Vagina (tissue), 2 donors: ENCODE data around the gene PLEKHA4. TPM values are rescaled to one million over a fixed set of nuclear protein-coding genes. Genes with fewer than 3 reads are reported as not detected.

Source experiments
- DNase-seq, 2 donors: peaks; one replicate each; pipeline ENCODE4 v3.0.0-alpha.2; 2017; ENCODE audit errors: extremely low spot score in 2 of 2
- H3K27ac ChIP-seq: fragments of 200-600 bp; sonication (generic); one replicate; pipeline ENCODE4 v1.5.1; 2019
- H3K27me3 ChIP-seq: fragments of 200-600 bp; sonication (generic); one replicate; pipeline ENCODE4 v1.5.1; 2019
- H3K36me3 ChIP-seq, 2 donors: fragments of 200-600 bp; sonication (generic); one replicate each; pipeline ENCODE4 v1.5.1; 2017 to 2019
- H3K4me1 ChIP-seq: fragments of 200-600 bp; sonication (generic); one replicate; pipeline ENCODE4 v1.5.1; 2019
- H3K4me3 ChIP-seq, 2 donors: fragments of 200-600 bp; sonication (generic); 1 replicate in 1 of 2; 2 replicates in 1 of 2; pipeline ENCODE4 v1.5.1; 2016 to 2019
- H3K9me3 ChIP-seq: fragments of 200-600 bp; sonication (generic); one replicate; pipeline ENCODE4 v1.5.1; 2019
- CTCF ChIP-seq, 3 experiments: fragments of 450-650 bp in 2 of 3; fragments of 200-600 bp in 1 of 3; sonication (generic) in 1 of 3; IDR thresholded peaks; one replicate each; pipeline ENCODE4 v1.5.1; 2017 to 2019; ENCODE audit warnings: antibody characterized with exemption in 3 of 3, mild to moderate bottlenecking in 2 of 3, moderate library complexity in 2 of 3
- POLR2A ChIP-seq, 2 donors: fragments of 450-650 bp; IDR thresholded peaks; one replicate each; pipeline ENCODE4 v1.6.1; 2017; ENCODE audit warnings: antibody characterized with exemption in 2 of 2, mild to moderate bottlenecking in 2 of 2, moderate library complexity in 2 of 2
- POLR2AphosphoS5 ChIP-seq, 2 donors: sonication (generic); formaldehyde crosslinking; IDR thresholded peaks; one replicate each; pipeline ENCODE4 v1.9.0; 2017; ENCODE audit warnings: antibody characterized with exemption in 2 of 2, mild to moderate bottlenecking in 2 of 2, low read depth in 1 of 2; ENCODE audit not compliant: insufficient read depth in 1 of 2
- intact Hi-C: fragments of 100-400 bp; cut with DNase I; formaldehyde crosslinking; loops from one replicate; pipeline ENCODE4 v1.15.1; 2023
- total RNA-seq: library from RNA; depleted of rRNA; stranded (reverse); fragments of >200 nt; gene quantifications from one replicate; pipeline ENCODE4 v1.2.3, GENCODE V29; 2016

PLEKHA4 gene
- total RNA-seq, 1 donor from 2014 or later, result 37.1 TPM

- no peaks in the 10 kb centered on the region for H3K27me3 ChIP-seq
- H3K4me1 ChIP-seq, result peaks cover 21% of the 10 kb centered on the region
- intact Hi-C loops, result no loop called here
- H3K9me3 ChIP-seq, result no peaks in the 10 kb centered on the region
- no peak for TF ChIP-seq POLR2A (IDR thresholded peaks at IDR 0.05)
- TF ChIP-seq CTCF (IDR thresholded peaks at IDR 0.05), result no peak
- TF ChIP-seq POLR2AphosphoS5 (IDR thresholded peaks at IDR 0.05; ENCODE audit: insufficient read depth in 1 of 2, low read depth in 1 of 2), result no peak
- DNase-seq, result no peak
- H3K27ac ChIP-seq, result peak overlapping the region; percentile 94
- H3K4me3 ChIP-seq, result peak overlapping the region; percentile 32 to 51
- H3K36me3 ChIP-seq, result no peaks in the 10 kb centered on the region
Observed at GRCh38 chr19:48867123-48867745, 1.2 kb downstream of the PLEKHA4 start.

DNA sequence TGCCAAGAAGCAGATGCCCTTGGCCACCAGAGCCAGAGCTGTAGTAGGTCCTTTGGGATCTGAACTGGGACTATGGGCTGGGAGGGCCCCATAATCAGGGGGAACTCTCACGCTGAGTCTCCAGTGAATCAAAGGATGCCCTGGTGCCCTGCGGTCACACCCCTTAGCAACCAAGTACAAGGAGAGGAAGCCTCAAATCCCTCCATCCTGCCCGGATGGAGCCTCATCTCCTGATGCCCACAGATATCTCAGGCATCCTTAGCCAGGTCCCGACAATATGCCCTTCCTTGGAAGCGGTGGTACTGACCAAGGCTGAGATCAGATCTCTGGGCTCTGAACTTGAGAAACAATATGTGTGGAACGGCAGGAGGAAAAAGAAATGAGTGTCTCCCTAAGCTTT lies 1.7 kb downstream of the PLEKHA4 start:
- no peak overlapping the region for H3K4me3 ChIP-seq
- H3K27ac ChIP-seq, result peak overlapping the region; percentile 94
- intact Hi-C loops, result no loop called here

DNA sequence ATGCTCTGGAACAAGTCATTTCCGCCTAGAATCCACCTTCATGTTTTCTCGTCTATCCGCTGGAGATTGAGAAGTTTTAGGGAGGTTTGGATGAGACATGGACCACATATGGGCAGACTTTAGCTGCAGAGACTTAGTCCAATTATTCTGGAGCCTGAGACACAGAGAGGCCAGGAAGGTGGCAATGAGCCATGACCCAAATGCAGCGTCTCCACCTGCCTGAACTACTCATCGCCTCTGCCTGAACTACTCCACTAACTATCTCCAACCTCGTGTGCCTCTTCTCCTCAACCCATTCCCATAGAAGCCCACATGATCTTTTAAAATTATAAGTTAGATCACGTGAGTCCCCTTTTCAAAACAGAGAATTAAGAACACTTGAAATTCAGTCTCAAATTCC lies 5.6 kb downstream of the PLEKHA4 start:
- Histone ChIP-seq H3K4me3 (no peak overlapping the region), H3K36me3 (no peaks in the 10 kb centered on the region), H3K9me3 (no peaks in the 10 kb centered on the region), H3K27ac (no peak overlapping the region), H3K27me3 (no peaks in the 10 kb centered on the region), H3K4me1 (peaks cover 18% of the 10 kb centered on the region)
- no peak for DNase-seq
- TF ChIP-seq CTCF (IDR thresholded peaks at IDR 0.05) (no peak), POLR2A (IDR thresholded peaks at IDR 0.05) (no peak), POLR2AphosphoS5 (IDR thresholded peaks at IDR 0.05; ENCODE audit: insufficient read depth in 1 of 2, low read depth in 1 of 2) (no peak)
- intact Hi-C loops, result no loop called here

More for the DNA sequence above, 1.7 kb downstream of the PLEKHA4 start:
- H3K4me1 ChIP-seq, result peaks cover 21% of the 10 kb centered on the region
- no peak for DNase-seq
- H3K36me3 ChIP-seq, result no peaks in the 10 kb centered on the region
- no peaks in the 10 kb centered on the region for H3K27me3 ChIP-seq
- H3K9me3 ChIP-seq, result no peaks in the 10 kb centered on the region
- TF ChIP-seq POLR2A (IDR thresholded peaks at IDR 0.05), result no peak
- TF ChIP-seq CTCF (IDR thresholded peaks at IDR 0.05), result no peak
- no peak for TF ChIP-seq POLR2AphosphoS5 (IDR thresholded peaks at IDR 0.05; ENCODE audit: insufficient read depth in 1 of 2, low read depth in 1 of 2)

- H3K4me3 ChIP-seq, result no peak overlapping the region
- intact Hi-C loops, result no loop called here
- no peak for DNase-seq
- no peaks in the 10 kb centered on the region for H3K9me3 ChIP-seq
- no peaks in the 10 kb centered on the region for H3K27me3 ChIP-seq
- H3K36me3 ChIP-seq, result no peaks in the 10 kb centered on the region
- peaks cover 2% of the 10 kb centered on the region for H3K4me1 ChIP-seq
- TF ChIP-seq POLR2A (IDR thresholded peaks at IDR 0.05) (no peak), POLR2AphosphoS5 (IDR thresholded peaks at IDR 0.05; ENCODE audit: insufficient read depth in 1 of 2, low read depth in 1 of 2) (no peak), CTCF (IDR thresholded peaks at IDR 0.05) (no peak)
- no peak overlapping the region for H3K27ac ChIP-seq
Observed at GRCh38 chr19:48861313-48861712, 7.1 kb downstream of the PLEKHA4 start.

DNA sequence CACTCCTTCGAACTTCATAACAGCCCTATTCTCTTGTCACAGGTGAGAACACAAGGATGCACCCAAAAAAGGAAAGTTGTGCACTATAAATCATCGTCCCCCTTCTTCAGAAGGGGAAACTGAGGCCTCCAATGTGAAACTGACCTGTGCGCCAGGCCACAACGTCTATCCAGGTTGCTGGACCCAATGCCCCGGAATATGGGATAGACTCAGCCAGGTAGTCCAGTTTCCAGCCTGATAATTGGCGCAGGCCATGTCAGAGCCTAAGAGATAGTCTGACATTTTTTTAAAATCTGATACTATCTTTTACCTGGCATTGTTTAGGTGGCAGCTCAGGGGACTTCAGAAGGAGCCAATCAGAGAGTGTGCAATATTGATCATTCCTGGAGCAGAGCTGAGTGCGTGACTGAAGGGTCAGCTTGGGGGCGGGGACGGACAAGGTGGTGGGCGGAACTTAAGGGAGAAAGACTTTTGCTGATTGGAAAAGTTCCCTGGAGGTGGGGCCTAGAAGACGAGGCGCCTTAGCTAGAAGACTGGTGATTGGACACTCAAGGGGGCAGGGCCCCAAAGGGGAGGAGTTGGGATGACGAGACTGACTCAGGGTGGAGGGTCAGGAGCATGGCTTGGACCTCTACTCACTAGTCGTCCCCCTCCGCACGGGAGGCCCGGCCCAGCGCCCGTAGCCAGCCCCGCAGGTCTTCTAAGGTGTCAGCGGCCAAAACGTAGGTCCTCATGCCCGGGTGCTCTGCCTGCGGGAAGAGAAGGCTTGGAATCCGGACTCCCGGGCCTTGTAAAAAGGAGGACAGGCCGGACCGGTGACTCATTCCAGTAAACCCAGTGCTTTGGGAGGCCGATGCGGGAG lies 8.5 kb downstream of the PLEKHA4 start:
- intact Hi-C loops, result no loop called here

More for the DNA sequence above, 8.5 kb downstream of the PLEKHA4 start:
- no peak overlapping the region for H3K27ac ChIP-seq
- TF ChIP-seq POLR2A (IDR thresholded peaks at IDR 0.05) (no peak), POLR2AphosphoS5 (IDR thresholded peaks at IDR 0.05; ENCODE audit: insufficient read depth in 1 of 2, low read depth in 1 of 2) (no peak), CTCF (IDR thresholded peaks at IDR 0.05) (no peak)
- no peak for DNase-seq
- no peaks in the 10 kb centered on the region for H3K27me3 ChIP-seq
- H3K9me3 ChIP-seq, result no peaks in the 10 kb centered on the region
- no peak overlapping the region for H3K4me3 ChIP-seq
- H3K36me3 ChIP-seq, result no peaks in the 10 kb centered on the region
- H3K4me1 ChIP-seq, result no peaks in the 10 kb centered on the region
